GM12878 (cell line): ENCODE results near the gene TMEM120B. TPM values are rescaled to one million over a fixed set of nuclear protein-coding genes. Genes with fewer than 3 reads are reported as not detected.

ENCODE experiments used
- ATAC-seq: fragments of 200-7000 bp; cut with Tn5 transposase; 3 replicates; pipeline ENCODE4 v1.9.1; 2020; ENCODE audit warnings: mild to moderate bottlenecking, moderate library complexity
- BruUV-seq: library from RNA; stranded (reverse); fragments of 400-500 nt; replicated peaks from 2 replicates; lab custom pipeline; 2021; lab: Mats Ljungman, UMichigan
- CTCF ChIA-PET: fragments of 300-600 bp; sonication (Branson Sonifier 250); formaldehyde crosslinking; extraction: SDS; loops from one replicate; lab custom pipeline; 2021; ENCODE audit warnings: inconsistent platforms; lab: Yijun Ruan, JAX
- POLR2A ChIA-PET: fragments of 350-600 bp; formaldehyde crosslinking; extraction: SDS; loops from one replicate; lab custom pipeline; 2021; ENCODE audit warnings: inconsistent platforms; lab: Charles Lee
- RAD21 ChIA-PET: fragments of 300-600 bp; sonication (Branson Sonifier 250); formaldehyde crosslinking; loops from one replicate; lab custom pipeline; 2023; ENCODE audit warnings: antibody characterized with exemption; ENCODE audit not compliant: unreplicated experiment; lab: Charles Lee
- SMC1A ChIA-PET: fragments of 300-600 bp; sonication (Branson Sonifier 250); formaldehyde crosslinking; loops from one replicate; lab custom pipeline; 2023; ENCODE audit not compliant: unreplicated experiment, uncharacterized antibody; lab: Charles Lee
- DNase-seq: peaks from one replicate; pipeline ENCODE4 v3.0.0-alpha.2; 2011; ENCODE audit warnings: low read depth, low spot score
- FAIRE-seq: peaks from 3 replicates; lab custom pipeline; 2011; peaks lifted over from hg19 to GRCh38; lab: Jason Lieb, UNC
- H2AFZ ChIP-seq: 2 replicates; pipeline ENCODE4 v1.6.0; 2011; ENCODE audit warnings: low read depth, low read length, control low read depth; ENCODE audit not compliant: control insufficient read depth
- H3K27ac ChIP-seq: 2 replicates; pipeline ENCODE4 v1.5.1; 2011; ENCODE audit warnings: control low read depth; ENCODE audit not compliant: control insufficient read depth, insufficient read depth
- H3K27me3 ChIP-seq, 2 experiments: replicated peaks in 1 of 2; 2 replicates each; pipeline versions ENCODE4 v1.6.0 to v1.6.1; 2011; ENCODE audit warnings: low read length in 1 of 2; ENCODE audit not compliant: control insufficient read depth in 2 of 2, insufficient read depth in 2 of 2
- H3K36me3 ChIP-seq, 2 experiments: 2 replicates each; pipeline ENCODE4 v1.5.1; 2011; ENCODE audit warnings: low read length in 1 of 2; ENCODE audit not compliant: control insufficient read depth in 2 of 2, insufficient read depth in 2 of 2
- H3K4me1 ChIP-seq: 2 replicates; pipeline ENCODE4 v1.6.1; 2011; ENCODE audit warnings: mild to moderate bottlenecking, low read length, moderate library complexity, mixed read lengths; ENCODE audit not compliant: control insufficient read depth, insufficient read depth
- H3K4me2 ChIP-seq: 2 replicates; pipeline ENCODE4 v1.6.0; 2011; ENCODE audit warnings: control low read depth; ENCODE audit not compliant: control insufficient read depth, insufficient read depth
- H3K4me3 ChIP-seq: fragments of 200-600 bp; sonication (generic); 2 replicates; pipeline ENCODE4 v1.5.1; 2016
- H3K79me2 ChIP-seq: 2 replicates; pipeline ENCODE4 v1.6.0; 2011; ENCODE audit warnings: low read length; ENCODE audit not compliant: control insufficient read depth, insufficient read depth
- H3K9ac ChIP-seq: 2 replicates; pipeline ENCODE4 v1.8.0; 2011; ENCODE audit warnings: low read length, control low read depth, mixed read lengths; ENCODE audit not compliant: control insufficient read depth, insufficient read depth
- H3K9me3 ChIP-seq: replicated peaks from 3 replicates; pipeline ENCODE4 v1.5.1; 2011; ENCODE audit warnings: mild to moderate bottlenecking, low read length; ENCODE audit not compliant: control insufficient read depth, insufficient read depth
- H4K20me1 ChIP-seq: 2 replicates; pipeline ENCODE4 v1.6.0; 2011; ENCODE audit not compliant: control insufficient read depth, insufficient read depth
- ATF7 ChIP-seq: fragments of 450-650 bp; IDR thresholded peaks from 2 replicates; pipeline ENCODE4 v1.6.1; 2016; ENCODE audit warnings: low read depth, mild to moderate bottlenecking
- HDAC6 ChIP-seq: fragments of 200-600 bp; sonication (generic); IDR thresholded peaks from one replicate; pipeline ENCODE4 v1.8.0; 2017; ENCODE audit warnings: antibody characterized with exemption; ENCODE audit not compliant: unreplicated experiment
- NFYB ChIP-seq: IDR thresholded peaks from 2 replicates; pipeline ENCODE4 v1.6.1; 2011; ENCODE audit warnings: low read depth, mild to moderate bottlenecking, low read length, improper control_type of control experiment, moderate library complexity; ENCODE audit not compliant: insufficient read depth
- NKRF ChIP-seq: fragments of 450-650 bp; conservative IDR thresholded peaks from 2 replicates; pipeline ENCODE4 v1.6.1; 2017; ENCODE audit warnings: mild to moderate bottlenecking, moderate library complexity
- POLR2A ChIP-seq: IDR thresholded peaks from 2 replicates; pipeline ENCODE4 v1.6.1; 2011; ENCODE audit warnings: low read depth, mild to moderate bottlenecking, low read length
- POLR2AphosphoS5 ChIP-seq: IDR thresholded peaks from 2 replicates; pipeline ENCODE4 v1.6.1; 2011; ENCODE audit warnings: mild to moderate bottlenecking, low read length, inconsistent platforms
- ZBTB33 ChIP-seq: fragments of 450-650 bp; IDR thresholded peaks from 2 replicates; pipeline ENCODE4 v1.6.1; 2017; ENCODE audit warnings: mild to moderate bottlenecking
- WGBS: methylation state at CpG from one replicate; pipeline ENCODE4 v1.1.6; 2016; ENCODE audit warnings: low lambda C conversion rate; ENCODE audit not compliant: insufficient replicate concordance, insufficient coverage; ENCODE audit errors: missing lambda C conversion rate; 5-methylcytosine and 5-hydroxymethylcytosine counted together
- in situ Hi-C: fragments of 300-500 bp; cut with MboI; formaldehyde crosslinking; loops from 9 replicates; pipeline ENCODE4 v1.14.3; 2018; ENCODE audit warnings: mixed read lengths
- intact Hi-C: fragments of 100-400 bp; cut with micrococcal nuclease; formaldehyde crosslinking; loops from one replicate; pipeline ENCODE4 v1.14.2; 2022; ENCODE audit not compliant: unreplicated experiment
- polyA plus RNA-seq, 11 experiments: library from polyadenylated mRNA; depleted of rRNA in 4 of 11; unstranded in 6 of 11; stranded (reverse) in 5 of 11; fragments of >200 nt; fragmentation: Nextera tagmentation in 4 of 11; fragmentation: Illumina TruSeq in 1 of 11; extraction: Ambion mirVana in 4 of 11; extraction: Trizol in 1 of 11; gene quantifications; 1 replicate in 1 of 11; 2 replicates in 10 of 11; pipeline versions ENCODE4 v1.2.1 to v1.2.3, GENCODE V29; 2011 to 2016; ENCODE audit warnings: inconsistent platforms in 2 of 11, missing spikeins in 2 of 11, low read depth in 1 of 11
- total RNA-seq, 4 experiments: library from RNA; depleted of rRNA in 3 of 4; stranded (reverse); fragments of >200 nt in 3 of 4; fragmentation: Illumina TruSeq in 1 of 4; extraction: Trizol in 1 of 4; gene quantifications; 2 replicates each; pipeline versions ENCODE4 v1.2.1 to v1.2.3, GENCODE V29; 2013 to 2021

Gene TMEM120B
- total and polyA plus RNA-seq, 10 of the 15 experiments (the other 5 are each of a cell fraction or from before 2014, with no cell fraction given): 4.0 to 26.2 (median 9.2) TPM

- 0 out of 2 replicates have a peak, but pooled peaks have one; percentile 12 for TF ChIP-seq ZBTB33
- TF ChIP-seq HDAC6: no peak
- TF ChIP-seq, all 136 proteins: peak for 21
These were observed 60.6 kb downstream of the TMEM120B start (continued) for GRCh38 chr12:121773011-121773777.

GRCh38 chr12:121774968-121775474, 62.5 kb downstream of the TMEM120B start:
- CTCF ChIA-PET: interaction anchor here (3.4 to 15.0 kb wide), 2 partner anchors 17 to 78 kb away, joined by 26 to 492 read pairs; partner anchors contain the start of gene RHOF
- DNase-seq: no peak
- peaks cover 7% of the 10 kb centered on the region; the same call in 1 of the 2 replicates for H3K4me1 ChIP-seq
- intact Hi-C loops (no loop called here), in situ Hi-C loops (no loop called here)
- SMC1A ChIA-PET: interaction anchor here (0.6 to 3.7 kb wide), 2 partner anchors 19 to 288 kb away, joined by 3 to 39 read pairs; partner anchors contain the start of gene RHOF
- no peak overlapping the region for H3K9ac ChIP-seq
- POLR2A ChIA-PET: no interaction called here
- RAD21 ChIA-PET: interaction anchor here (0.6 to 11.5 kb wide), 3 partner anchors 17 to 238 kb away, joined by 3 to 230 read pairs (median 4); partner anchors contain the start of gene RHOF
- no peak overlapping the region for H2AFZ ChIP-seq
- no peaks in the 10 kb centered on the region for H3K9me3 ChIP-seq
- H3K27ac ChIP-seq: no peak overlapping the region
- TF ChIP-seq NKRF (no peak), POLR2AphosphoS5 (no peak), ATF7 (no peak), POLR2A (0 out of 2 replicates have a peak, but pooled peaks have one; percentile 15), NFYB (no peak)
- no TSS peak for BruUV-seq
- H3K79me2 ChIP-seq: no peaks in the 10 kb centered on the region; the same call in 1 of the 2 replicates
- peaks cover 13 to 18% of the 10 kb centered on the region in 2 experiments; a peak in 3 of 4 replicates for H3K36me3 ChIP-seq
- 75% methylated on average over 12 of the region's 14 CpGs for WGBS
- no peak for FAIRE-seq
- H3K4me3 ChIP-seq: no peak overlapping the region
- ATAC-seq: no peak
- H4K20me1 ChIP-seq: no peaks in the 10 kb centered on the region
- no peaks in the 10 kb centered on the region for H3K27me3 ChIP-seq
- no peak overlapping the region for H3K4me2 ChIP-seq
